HUES64 (cell line): ENCODE data around the gene ALAS2.

Source experiments
- H3K27ac ChIP-seq: 2 replicates; pipeline ENCODE4 v1.7.0; 2013; ENCODE audit warnings: low read depth, low read length, inconsistent platforms
- H3K27me3 ChIP-seq: 2 replicates; pipeline ENCODE4 v1.6.1; 2013; ENCODE audit warnings: mild to moderate bottlenecking, low read length; ENCODE audit not compliant: insufficient read depth
- H3K36me3 ChIP-seq: 2 replicates; pipeline ENCODE4 v1.6.1; 2013; ENCODE audit warnings: mild to moderate bottlenecking, low read length; ENCODE audit not compliant: insufficient read depth
- H3K4me1 ChIP-seq: 2 replicates; pipeline ENCODE4 v1.6.1; 2013; ENCODE audit warnings: mild to moderate bottlenecking, low read length, moderate library complexity; ENCODE audit not compliant: insufficient read depth
- H3K4me3 ChIP-seq: 2 replicates; pipeline ENCODE4 v1.5.1; 2013; ENCODE audit warnings: mild to moderate bottlenecking, low read length, moderate library complexity
- H3K9ac ChIP-seq: 2 replicates; pipeline ENCODE4 v1.6.1; 2013; ENCODE audit warnings: mild to moderate bottlenecking, low read depth, low read length
- H3K9me3 ChIP-seq: 2 replicates; pipeline ENCODE4 v1.6.1; 2013; ENCODE audit warnings: low read depth, low read length; ENCODE audit not compliant: insufficient read depth
- WGBS: fragments of 150-250, 120-280 bp; methylation state at CpG from one replicate; pipeline ENCODE4 v1.1.7; 2013; ENCODE audit warnings: missing lambda C conversion rate; 5-methylcytosine and 5-hydroxymethylcytosine counted together

ALAS2 gene

DNA sequence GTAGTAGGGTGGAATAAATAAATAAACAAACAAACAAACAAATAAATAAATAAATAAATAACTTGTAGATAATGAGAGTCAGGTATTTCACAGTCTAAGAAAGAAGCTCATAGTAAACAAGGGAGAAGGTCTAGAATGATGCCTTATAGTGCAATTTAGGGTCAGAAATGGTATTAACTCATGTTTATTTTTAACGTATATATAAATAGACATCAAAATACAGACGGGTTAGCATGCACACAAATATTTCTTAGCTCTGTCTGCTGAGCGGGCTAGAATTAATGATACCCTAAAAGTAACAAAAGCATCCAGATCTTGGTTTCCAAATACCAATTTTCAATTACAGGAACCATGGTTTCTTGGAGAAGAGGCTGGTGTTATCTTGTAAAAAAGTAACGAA is 53.4 kb downstream of the ALAS2 start:
- no peaks in the 10 kb centered on the region for H3K4me1 ChIP-seq
- H3K27me3 ChIP-seq = no peaks in the 10 kb centered on the region
- H3K9ac ChIP-seq = no peak overlapping the region
- no peaks in the 10 kb centered on the region for H3K9me3 ChIP-seq
- H3K36me3 ChIP-seq = no peaks in the 10 kb centered on the region
- H3K27ac ChIP-seq = no peak overlapping the region
- H3K4me3 ChIP-seq = no peak overlapping the region
- WGBS = 82% methylated on average over 3 of the region's 4 CpGs

DNA sequence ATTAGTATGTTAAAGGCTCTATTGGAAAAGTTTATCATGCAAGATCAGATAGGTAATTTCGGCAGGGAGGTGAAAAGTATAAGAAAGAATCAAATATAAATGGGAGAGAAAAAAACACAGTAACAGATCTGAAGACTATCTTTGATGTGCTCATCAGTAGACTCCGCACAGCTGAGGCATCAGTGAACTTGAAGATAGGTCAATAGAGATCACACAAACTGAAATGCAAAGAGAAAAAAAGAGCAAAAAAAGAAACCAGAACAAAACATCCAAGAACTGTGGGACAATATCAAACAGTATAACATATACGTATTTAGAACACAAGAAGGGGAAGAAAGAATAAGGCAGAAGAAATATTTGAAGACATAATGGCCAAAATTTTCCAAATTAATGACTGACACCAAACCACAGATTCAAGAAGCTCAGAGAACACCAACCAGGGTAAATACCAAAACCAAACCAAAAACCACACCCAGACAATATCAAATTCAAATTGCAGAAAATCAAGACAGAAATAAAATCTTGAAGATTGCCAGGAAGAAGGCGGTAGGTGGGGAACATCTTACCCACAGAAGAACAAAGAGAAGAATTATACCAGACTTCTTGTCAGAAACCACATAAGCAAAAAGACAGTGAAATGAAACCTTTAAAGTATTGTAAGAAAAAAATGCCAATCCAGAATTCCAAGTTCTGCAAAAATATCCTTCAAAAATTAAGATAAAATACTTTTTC is 65.8 kb downstream of the ALAS2 start:
- no peaks in the 10 kb centered on the region for H3K4me1 ChIP-seq
- H3K27ac ChIP-seq = no peak overlapping the region
- H3K9me3 ChIP-seq = no peaks in the 10 kb centered on the region
- H3K27me3 ChIP-seq = no peaks in the 10 kb centered on the region
- no peak overlapping the region for H3K9ac ChIP-seq
- no peak overlapping the region for H3K4me3 ChIP-seq
- WGBS = 80% methylated on average over 2 of the region's 4 CpGs
- H3K36me3 ChIP-seq = no peaks in the 10 kb centered on the region

DNA sequence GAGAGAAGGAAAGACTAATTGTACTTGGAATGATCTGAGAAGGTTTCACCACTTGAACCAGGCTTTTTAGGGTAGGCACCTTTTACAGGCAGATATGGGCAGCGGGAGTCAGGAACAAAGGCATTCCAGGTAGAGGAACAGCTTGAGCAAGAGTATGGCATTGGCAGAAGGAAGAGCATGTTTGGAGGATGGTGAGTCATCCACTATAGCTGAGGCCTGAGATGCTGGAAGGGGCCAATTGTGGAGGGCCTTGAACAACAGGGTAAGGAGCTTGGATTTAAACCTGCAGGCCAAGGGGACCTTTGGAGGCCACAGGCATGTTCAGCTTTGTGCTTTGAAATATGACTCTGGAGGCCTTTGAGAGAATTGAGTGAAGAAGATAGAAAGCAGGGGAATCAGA is 69.0 kb downstream of the ALAS2 start:
- Histone ChIP-seq H3K27me3 (no peaks in the 10 kb centered on the region), H3K36me3 (no peaks in the 10 kb centered on the region), H3K27ac (no peak overlapping the region), H3K9me3 (no peaks in the 10 kb centered on the region), H3K4me1 (no peaks in the 10 kb centered on the region), H3K9ac (no peak overlapping the region), H3K4me3 (no peak overlapping the region)
- WGBS = 84% methylated on average over 1 of the region's 1 CpG
